Fibroblast of mammary gland (primary cell): ENCODE measurements around the gene CD248.

ENCODE experiments used
- DNase-seq: peaks from one replicate; pipeline ENCODE4 v3.0.0-alpha.2; 2010; ENCODE audit warnings: low read depth
- H3K4me3 ChIP-seq: 2 replicates; pipeline ENCODE4 v1.5.1; 2011; ENCODE audit warnings: low read depth, mild to moderate bottlenecking, low read length, moderate library complexity; ENCODE audit not compliant: control insufficient read depth
- TF ChIP-seq, protein P1 (sequence below): conservative IDR thresholded peaks from 2 replicates; pipeline ENCODE4 v1.5.1; 2011; ENCODE audit warnings: low read depth, low read length, inconsistent platforms; ENCODE audit not compliant: control insufficient read depth, insufficient read depth

Gene CD248

DNA sequence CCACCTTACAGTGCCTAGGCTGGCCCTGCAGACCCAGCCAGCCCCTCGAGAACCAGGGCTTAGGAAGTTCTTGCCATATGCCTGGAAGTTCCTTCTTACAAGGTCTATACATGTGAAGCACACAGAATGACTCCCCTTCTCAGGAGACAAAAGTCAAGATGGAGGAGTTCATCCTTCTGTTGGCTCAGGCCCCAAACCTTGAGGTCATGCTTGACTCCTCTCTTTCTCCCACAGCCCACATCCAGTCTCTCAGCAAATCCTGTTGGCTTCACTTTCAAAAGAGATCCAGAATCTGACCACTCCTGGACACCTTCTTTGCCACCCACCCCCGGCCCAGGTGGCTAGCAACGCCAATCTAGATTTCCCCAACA is 1.7 kb upstream of the CD248 start:
- no peak overlapping the region for H3K4me3 ChIP-seq

DNA sequence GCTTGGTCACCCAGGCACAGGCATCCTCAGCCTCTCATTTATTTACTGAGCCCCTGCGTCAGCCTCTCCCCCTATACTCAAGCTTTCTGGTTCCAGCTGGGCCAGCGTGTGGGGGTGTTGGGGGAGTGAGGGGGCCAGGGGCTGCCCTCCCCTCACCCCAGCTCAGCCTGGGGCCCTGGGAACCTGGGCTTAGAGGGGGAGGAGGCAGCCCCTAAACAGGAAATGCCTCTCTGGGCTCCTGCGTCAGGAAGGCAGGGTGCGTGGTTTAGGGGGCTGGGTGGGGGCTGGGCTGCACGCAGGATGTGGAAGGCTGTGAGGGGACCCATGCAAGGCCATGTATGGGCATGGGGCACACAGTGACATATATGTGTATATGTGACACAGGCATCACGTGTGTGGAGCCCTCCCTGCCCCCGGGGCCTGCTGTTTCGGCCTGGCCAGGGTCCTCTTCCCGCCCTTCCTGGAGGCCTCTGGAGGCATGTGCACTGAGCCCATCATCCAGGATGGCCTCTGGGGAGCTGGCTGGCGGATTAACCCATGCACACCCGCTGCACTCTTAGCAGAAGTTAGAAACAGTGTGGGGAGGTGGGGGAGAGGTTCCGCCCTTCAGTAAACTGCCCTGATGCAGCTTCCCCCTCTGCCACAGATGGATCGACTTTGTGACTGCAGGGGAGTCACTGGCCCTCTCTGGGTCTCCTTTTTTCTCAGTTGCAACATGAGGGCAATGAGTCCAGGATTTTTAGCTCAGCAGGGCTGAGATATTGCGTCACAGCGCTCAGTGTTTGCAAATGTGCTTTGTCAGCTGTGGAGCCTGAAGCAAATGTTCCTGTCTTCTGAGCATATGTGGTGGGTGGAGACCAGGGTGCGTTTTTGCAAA is 1.1 kb upstream of the CD248 start:
- TF ChIP-seq, protein P1, sequence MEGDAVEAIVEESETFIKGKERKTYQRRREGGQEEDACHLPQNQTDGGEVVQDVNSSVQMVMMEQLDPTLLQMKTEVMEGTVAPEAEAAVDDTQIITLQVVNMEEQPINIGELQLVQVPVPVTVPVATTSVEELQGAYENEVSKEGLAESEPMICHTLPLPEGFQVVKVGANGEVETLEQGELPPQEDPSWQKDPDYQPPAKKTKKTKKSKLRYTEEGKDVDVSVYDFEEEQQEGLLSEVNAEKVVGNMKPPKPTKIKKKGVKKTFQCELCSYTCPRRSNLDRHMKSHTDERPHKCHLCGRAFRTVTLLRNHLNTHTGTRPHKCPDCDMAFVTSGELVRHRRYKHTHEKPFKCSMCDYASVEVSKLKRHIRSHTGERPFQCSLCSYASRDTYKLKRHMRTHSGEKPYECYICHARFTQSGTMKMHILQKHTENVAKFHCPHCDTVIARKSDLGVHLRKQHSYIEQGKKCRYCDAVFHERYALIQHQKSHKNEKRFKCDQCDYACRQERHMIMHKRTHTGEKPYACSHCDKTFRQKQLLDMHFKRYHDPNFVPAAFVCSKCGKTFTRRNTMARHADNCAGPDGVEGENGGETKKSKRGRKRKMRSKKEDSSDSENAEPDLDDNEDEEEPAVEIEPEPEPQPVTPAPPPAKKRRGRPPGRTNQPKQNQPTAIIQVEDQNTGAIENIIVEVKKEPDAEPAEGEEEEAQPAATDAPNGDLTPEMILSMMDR, result no peak
- no peak overlapping the region for H3K4me3 ChIP-seq
- peak; percentile 97 for DNase-seq

More for the DNA sequence above, 1.7 kb upstream of the CD248 start:
- TF ChIP-seq, protein P1, result no peak
- peak; percentile 87 for DNase-seq

DNA sequence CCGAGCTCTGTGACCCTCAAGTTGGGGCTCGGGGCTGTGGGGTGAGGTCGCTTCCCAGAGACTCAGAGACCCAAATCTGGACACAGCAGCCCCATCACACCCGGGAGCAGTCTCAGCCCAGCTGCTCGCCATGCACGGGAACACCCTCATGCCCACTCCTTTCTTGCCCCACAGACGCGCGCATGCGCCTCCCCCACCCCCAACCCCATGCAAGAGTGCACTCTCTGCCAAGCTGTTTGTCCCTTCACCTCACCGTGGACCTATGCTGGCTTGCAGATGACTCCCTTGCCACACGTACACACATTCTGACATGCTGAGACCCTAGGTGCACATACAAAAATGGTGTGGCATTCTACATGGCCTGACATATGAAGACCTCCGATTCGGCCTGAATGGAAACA is 478 bp upstream of the CD248 start:
- TF ChIP-seq, protein P1, result no peak
- H3K4me3 ChIP-seq, result no peak overlapping the region
- DNase-seq, result peak; percentile 61

DNA sequence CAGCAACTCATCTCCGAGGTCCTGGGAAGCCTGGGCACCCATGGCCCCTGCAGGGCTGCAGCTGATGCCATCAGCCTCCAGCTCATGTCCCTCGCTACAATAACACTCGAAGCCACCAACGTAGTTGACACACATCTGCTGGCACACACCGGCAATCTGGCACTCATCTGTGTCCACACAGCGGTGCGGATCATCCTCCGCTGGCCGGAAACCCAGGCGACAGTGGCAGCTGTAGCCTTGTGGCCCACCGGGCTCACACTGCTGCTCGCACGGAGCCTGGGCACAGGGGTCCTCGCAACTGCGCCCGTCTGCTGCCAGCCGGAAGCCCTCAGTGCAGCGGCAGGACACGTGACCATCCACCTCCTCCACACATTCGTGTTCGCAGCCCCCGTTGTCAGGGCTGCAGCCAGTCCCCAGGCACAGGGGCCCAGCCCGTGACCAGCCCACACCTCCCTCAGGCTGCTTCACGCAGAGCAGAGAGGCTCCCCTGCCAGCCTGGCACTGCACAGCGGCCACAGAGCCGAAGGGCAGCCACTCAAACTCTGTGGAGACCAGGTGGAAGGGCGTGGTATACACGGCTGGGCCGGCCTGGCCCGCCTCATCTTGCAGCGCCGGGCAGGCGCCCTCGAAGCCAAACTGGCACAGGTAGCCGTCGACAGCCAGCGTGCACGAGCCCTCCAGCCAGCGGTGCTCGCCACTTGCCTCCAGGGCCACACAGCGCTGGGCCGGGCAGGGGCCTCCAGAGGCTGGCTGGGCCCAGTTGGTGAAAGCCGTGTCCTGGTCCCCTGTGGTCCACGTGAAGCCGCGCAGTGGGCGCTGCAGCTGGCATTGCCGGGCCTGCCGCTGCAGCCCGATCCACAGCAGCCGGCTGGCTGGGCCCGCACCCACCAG is 678 bp downstream of the CD248 start:
- no peak for DNase-seq
- TF ChIP-seq, protein P1, result no peak
- peak overlapping the region; percentile 63 for H3K4me3 ChIP-seq

DNA sequence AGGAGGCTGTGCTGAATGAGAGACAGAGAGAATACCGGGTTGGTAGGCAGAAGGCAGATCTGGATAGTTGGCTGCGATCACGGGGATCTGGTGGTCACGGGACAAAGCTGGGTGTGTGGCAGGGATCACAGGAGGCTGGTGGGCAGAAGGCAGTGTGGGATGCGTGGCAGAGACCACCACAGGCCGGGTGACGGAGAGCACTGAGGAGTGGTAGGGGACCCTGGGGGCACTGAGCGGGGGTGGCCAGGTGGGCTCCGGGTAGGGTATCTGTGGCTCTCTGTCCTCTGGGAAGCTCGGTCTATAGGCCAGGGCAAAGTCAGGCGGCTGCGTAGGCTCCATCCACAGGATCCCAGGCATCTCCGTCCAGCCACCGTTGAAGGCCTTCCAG is 1.4 kb downstream of the CD248 start:
- H3K4me3 ChIP-seq, result peak overlapping the region; percentile 63
- no peak for DNase-seq
- TF ChIP-seq, protein P1, result no peak

DNA sequence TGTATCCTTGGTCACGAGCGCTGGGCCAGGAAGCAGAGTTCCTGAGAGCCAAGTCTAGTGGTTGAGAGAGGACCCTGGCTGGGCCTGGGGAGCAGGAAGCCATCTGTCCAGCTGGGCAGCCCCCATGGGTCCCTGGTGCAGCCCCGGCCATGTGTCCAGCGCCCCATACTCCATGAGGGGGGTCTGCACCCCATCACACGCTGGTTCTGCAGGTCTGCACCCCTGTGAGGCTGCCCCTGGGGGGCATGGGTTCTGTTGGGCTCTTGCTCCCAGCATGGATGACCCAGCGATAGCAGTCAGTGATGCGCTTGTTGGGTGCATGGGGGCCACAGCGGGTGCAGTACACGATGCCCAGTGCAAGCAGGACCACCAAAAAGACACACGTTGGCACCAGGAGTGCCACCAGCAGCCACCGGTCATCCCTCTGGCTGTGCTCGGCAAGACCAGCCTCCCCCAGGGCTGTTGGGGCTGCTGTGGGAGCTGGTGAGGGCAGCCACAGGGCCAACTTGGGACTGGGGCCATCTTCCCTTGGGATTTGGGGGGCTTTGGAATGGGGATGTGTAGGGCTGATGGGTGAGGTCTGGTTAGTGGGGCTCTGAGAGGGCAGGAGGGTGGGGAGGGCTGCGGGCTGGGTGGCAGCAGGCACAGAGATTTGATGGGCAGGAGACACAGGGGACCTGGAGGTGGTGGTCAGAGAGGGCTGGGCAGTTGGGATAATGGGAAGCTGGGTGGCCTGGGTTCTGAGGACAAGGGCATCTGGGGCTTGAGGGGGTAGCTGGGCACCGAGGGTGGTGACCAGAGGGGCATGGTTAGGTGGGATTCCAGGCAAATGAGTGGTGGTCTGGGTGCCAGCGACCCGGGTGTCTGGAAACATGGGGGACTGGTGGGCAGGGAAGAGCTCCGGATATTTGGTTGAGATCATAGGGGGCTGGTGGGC is 2.0 kb downstream of the CD248 start:
- DNase-seq, result no peak
- peak overlapping the region; percentile 63 for H3K4me3 ChIP-seq
- TF ChIP-seq, protein P1, result no peak
